Smooth muscle cell (in vitro differentiated cells): ENCODE data around the gene CRTC3. TPM values are rescaled to one million over a fixed set of nuclear protein-coding genes. Genes with fewer than 3 reads are reported as not detected.
"Not testable (repeated sequence)": the region's sequence is repeated elsewhere in the genome, so short reads cannot be mapped to it uniquely, and the experiment has no call there.

Experiments used
- DNase-seq: peaks from one replicate; lab custom pipeline; 2025; ENCODE audit not compliant: unreplicated experiment; lab: John Stamatoyannopoulos, UW
- H2AFZ ChIP-seq: fragments of 200-600 bp; sonication (generic); 2 replicates; pipeline ENCODE4 v1.6.0; 2016; ENCODE audit warnings: antibody characterized with exemption, low read depth, mild to moderate bottlenecking
- H3F3A ChIP-seq: fragments of 200-600 bp; sonication (generic); 2 replicates; pipeline ENCODE4 v1.6.0; 2017; ENCODE audit warnings: antibody characterized with exemption, low read depth
- H3K27ac ChIP-seq: fragments of 200-600 bp; sonication (generic); 2 replicates; pipeline ENCODE4 v1.5.1; 2016; ENCODE audit warnings: low read depth, mild to moderate bottlenecking
- H3K27me3 ChIP-seq: fragments of 200-600 bp; sonication (generic); 2 replicates; pipeline ENCODE4 v1.6.1; 2016; ENCODE audit warnings: low read depth, mild to moderate bottlenecking
- H3K36me3 ChIP-seq: fragments of 200-600 bp; sonication (generic); 2 replicates; pipeline ENCODE4 v1.5.1; 2016; ENCODE audit warnings: low read depth
- H3K4me1 ChIP-seq: fragments of 200-600 bp; sonication (generic); 2 replicates; pipeline ENCODE4 v1.5.1; 2016; ENCODE audit warnings: low read depth
- H3K4me2 ChIP-seq: fragments of 200-600 bp; sonication (generic); 2 replicates; pipeline ENCODE4 v1.6.0; 2016; ENCODE audit warnings: mild to moderate bottlenecking
- H3K4me3 ChIP-seq: fragments of 200-600 bp; sonication (generic); 2 replicates; pipeline ENCODE4 v1.5.1; 2016; ENCODE audit warnings: mild to moderate bottlenecking
- H3K79me2 ChIP-seq: fragments of 200-600 bp; sonication (generic); 2 replicates; pipeline ENCODE4 v1.6.0; 2016; ENCODE audit warnings: low read depth, mild to moderate bottlenecking
- H3K9ac ChIP-seq: fragments of 200-600 bp; sonication (generic); 2 replicates; pipeline ENCODE4 v1.6.0; 2016; ENCODE audit warnings: low read depth
- H3K9me3 ChIP-seq: fragments of 200-600 bp; sonication (generic); replicated peaks from 2 replicates; pipeline ENCODE4 v1.5.1; 2016; ENCODE audit warnings: low read depth
- H4K20me1 ChIP-seq: fragments of 200-600 bp; sonication (generic); 2 replicates; pipeline ENCODE4 v1.6.0; 2016; ENCODE audit warnings: low read depth
- CTCF ChIP-seq: fragments of 200-600 bp; sonication (generic); IDR thresholded peaks from 2 replicates; pipeline ENCODE4 v1.5.1; 2017; ENCODE audit warnings: borderline replicate concordance, mild to moderate bottlenecking, antibody characterized with exemption; ENCODE audit not compliant: insufficient read depth, poor library complexity, severe bottlenecking
- WGBS: methylation state at CpG from one replicate; pipeline ENCODE4 v1.1.7; 2016; ENCODE audit warnings: low lambda C conversion rate; 5-methylcytosine and 5-hydroxymethylcytosine counted together
- polyA plus RNA-seq: library from polyadenylated mRNA; unstranded; fragments of >200 nt; fragmentation: Nextera tagmentation; extraction: Ambion mirVana; gene quantifications from 2 replicates; pipeline ENCODE4 v1.2.1, GENCODE V29; 2016
- total RNA-seq: library from RNA; depleted of rRNA; stranded (reverse); fragments of >200 nt; gene quantifications from 2 replicates; pipeline ENCODE4 v1.2.3, GENCODE V29; 2014

The CRTC3 gene
- total and polyA plus RNA-seq, 2 experiments from 2014 or later, result 12.2 to 12.5 TPM

DNA sequence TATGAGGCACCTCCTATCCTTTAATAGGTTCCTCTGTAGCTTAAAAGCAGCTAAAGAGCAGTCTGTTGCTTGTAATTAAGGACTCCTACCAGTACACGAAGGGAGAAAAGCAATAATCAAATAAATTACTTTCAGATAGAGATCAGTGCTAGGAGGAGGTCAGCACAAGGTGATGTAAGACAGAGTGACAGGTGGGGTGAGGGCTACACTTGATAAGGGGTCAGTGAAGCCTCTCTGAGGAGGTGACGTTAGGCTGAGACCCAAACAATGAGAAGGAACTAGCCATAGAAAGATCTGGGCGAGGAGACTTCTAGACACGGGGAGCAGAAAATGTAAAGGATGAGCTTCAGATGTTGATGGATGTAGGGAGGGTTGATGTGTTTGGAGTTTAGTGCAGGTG lies 129.8 kb downstream of the CRTC3 start:
- H3K27ac ChIP-seq, result no peak overlapping the region
- H3K9ac ChIP-seq, result no peak overlapping the region
- H2AFZ ChIP-seq, result no peak overlapping the region
- H4K20me1 ChIP-seq, result no peaks in the 10 kb centered on the region
- no peaks in the 10 kb centered on the region for H3K79me2 ChIP-seq
- no peak overlapping the region for H3K4me2 ChIP-seq
- TF ChIP-seq CTCF, result no peak
- whole genome bisulfite sequencing, result 88% methylated on average over 4 of the region's 4 CpGs
- no peak for DNase-seq
- no peak overlapping the region for H3K4me3 ChIP-seq
- H3K4me1 ChIP-seq, result peaks cover 3% of the 10 kb centered on the region
- no peaks in the 10 kb centered on the region for H3F3A ChIP-seq
- no peaks in the 10 kb centered on the region for H3K36me3 ChIP-seq
- no peaks in the 10 kb centered on the region for H3K27me3 ChIP-seq
- H3K9me3 ChIP-seq, result no peaks in the 10 kb centered on the region

DNA sequence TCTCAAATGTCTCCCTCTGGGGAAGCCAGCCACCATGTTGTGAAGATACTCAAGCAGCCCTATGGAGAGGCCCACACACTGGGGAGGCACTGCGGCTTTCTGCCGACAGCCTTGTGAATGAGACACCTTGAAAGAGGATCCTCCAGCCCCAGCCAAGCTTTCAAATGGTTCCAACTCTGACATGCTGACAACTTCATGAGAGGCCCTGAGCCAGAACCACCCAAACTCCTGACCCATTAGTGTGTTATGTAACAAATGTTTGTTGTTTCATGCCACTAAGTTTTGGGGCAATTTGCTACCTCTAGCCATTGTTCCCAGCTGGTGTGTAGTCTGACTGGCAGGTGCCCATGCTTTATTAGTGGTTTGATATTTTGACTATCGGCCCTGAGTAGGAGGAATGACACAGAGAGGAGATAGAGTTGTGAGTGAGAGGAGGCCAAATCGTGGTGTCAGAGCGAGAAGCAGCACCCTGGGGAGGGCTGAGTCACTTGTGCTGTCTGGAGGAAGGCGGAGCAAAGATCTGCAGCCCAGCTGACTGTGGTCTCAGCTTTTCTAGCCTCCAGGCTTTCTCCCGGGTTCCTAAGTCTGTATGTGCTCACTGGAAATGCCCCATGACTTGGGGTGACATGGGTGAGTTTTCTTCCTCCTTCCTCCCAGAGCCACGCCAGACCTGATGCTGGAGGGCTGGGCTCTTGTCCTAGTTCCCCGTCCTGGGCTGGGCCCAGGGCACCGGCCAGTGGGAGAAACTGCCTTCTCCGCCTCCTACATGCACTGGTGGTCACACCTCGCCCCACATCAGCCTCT lies 130.7 kb downstream of the CRTC3 start:
- 46% methylated on average over 12 of the region's 12 CpGs for WGBS
- Histone ChIP-seq H2AFZ (no peak overlapping the region), H3K4me1 (peaks cover 3% of the 10 kb centered on the region), H3K4me2 (peak overlapping the region; percentile 22), H3K9me3 (no peaks in the 10 kb centered on the region), H3K9ac (no peak overlapping the region), H3K27me3 (no peaks in the 10 kb centered on the region), H3K36me3 (no peaks in the 10 kb centered on the region), H4K20me1 (no peaks in the 10 kb centered on the region), H3F3A (no peaks in the 10 kb centered on the region), H3K27ac (peak overlapping the region; percentile 34), H3K79me2 (no peaks in the 10 kb centered on the region), H3K4me3 (no peak overlapping the region)
- DNase-seq, result no peak
- TF ChIP-seq CTCF, result no peak

- H3K9me3 ChIP-seq, H3K4me3 ChIP-seq, H3K4me1 ChIP-seq, H3K79me2 ChIP-seq, H3K27me3 ChIP-seq, H3K36me3 ChIP-seq, H2AFZ ChIP-seq, H3K9ac ChIP-seq, DNase-seq, H3F3A ChIP-seq, H4K20me1 ChIP-seq: not testable (repeated sequence)
- 73% methylated on average over 4 of the region's 4 CpGs for WGBS
- H3K27ac ChIP-seq, result peak overlapping the region; percentile 34
- H3K4me2 ChIP-seq, result peak overlapping the region; percentile 22
Measured at GRCh38 chr15:90660999-90661330, 131.2 kb downstream of the CRTC3 start.

DNA sequence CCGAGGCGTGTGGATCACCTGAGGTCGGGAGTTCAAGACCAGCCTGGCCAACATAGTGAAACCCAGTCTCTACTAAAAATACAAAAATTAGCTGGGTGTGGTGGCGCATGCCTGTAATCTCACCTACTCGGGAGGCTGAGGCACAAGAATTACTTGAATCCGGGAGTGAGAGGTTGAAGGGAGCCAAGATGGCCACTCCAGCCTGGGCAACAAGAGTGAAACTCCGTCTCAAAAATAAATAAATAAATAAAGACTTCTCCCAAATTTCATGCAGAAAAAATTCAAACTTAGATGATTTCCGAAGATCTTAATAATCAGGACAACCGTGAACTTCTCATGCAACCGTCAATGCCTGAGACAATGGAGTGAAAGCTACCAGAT lies 134.3 kb downstream of the CRTC3 start:
- not testable (repeated sequence) for H3K27me3 ChIP-seq, H4K20me1 ChIP-seq, DNase-seq, H3K4me1 ChIP-seq, H3F3A ChIP-seq, H3K9ac ChIP-seq, H3K9me3 ChIP-seq, H3K27ac ChIP-seq, H3K4me3 ChIP-seq, H3K4me2 ChIP-seq, H3K79me2 ChIP-seq, H2AFZ ChIP-seq, H3K36me3 ChIP-seq
- WGBS, result 95% methylated on average over 10 of the region's 10 CpGs
